GM12874 (cell line): ENCODE data around the gene PLCB2.

Experiments used
- TF ChIP-seq, protein P1 (sequence below): IDR thresholded peaks from 2 replicates; pipeline ENCODE4 v1.5.1; 2011; ENCODE audit warnings: low read depth, mild to moderate bottlenecking, control low read depth, low read length, moderate library complexity; ENCODE audit not compliant: insufficient read depth

The PLCB2 gene

DNA sequence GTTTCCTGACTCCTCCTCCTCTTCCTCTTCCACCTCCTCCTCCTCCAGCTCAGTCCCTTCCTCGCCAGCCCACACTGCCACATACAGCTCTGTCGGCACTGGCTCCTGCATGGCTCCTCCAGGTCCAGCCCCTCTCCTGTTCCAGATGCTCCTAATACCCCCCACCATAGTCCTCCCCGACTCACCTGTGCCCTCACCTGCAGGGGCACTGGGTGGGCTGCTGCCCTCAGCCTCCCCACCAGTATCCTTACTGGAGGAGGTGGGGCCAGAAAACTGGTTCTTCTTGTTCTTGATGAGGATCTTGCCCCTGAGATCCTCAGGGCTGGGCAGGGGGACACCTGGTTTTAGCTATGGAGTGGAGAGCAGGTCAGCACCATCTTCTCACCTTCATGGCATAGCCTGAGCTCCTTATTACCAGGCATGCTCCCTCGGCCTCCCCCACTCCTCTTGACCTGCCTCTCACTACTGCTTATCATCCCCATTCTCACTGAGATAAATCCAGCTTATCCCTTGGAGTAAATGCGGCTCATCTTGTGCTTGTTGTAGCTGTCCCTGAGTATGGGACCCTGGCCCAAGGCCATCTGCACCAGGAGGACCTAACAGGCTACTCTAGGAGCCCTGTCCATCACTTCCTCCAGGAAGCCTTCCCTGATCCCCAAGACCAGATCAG is 11.0 kb downstream of the PLCB2 start:
- TF ChIP-seq, protein P1, sequence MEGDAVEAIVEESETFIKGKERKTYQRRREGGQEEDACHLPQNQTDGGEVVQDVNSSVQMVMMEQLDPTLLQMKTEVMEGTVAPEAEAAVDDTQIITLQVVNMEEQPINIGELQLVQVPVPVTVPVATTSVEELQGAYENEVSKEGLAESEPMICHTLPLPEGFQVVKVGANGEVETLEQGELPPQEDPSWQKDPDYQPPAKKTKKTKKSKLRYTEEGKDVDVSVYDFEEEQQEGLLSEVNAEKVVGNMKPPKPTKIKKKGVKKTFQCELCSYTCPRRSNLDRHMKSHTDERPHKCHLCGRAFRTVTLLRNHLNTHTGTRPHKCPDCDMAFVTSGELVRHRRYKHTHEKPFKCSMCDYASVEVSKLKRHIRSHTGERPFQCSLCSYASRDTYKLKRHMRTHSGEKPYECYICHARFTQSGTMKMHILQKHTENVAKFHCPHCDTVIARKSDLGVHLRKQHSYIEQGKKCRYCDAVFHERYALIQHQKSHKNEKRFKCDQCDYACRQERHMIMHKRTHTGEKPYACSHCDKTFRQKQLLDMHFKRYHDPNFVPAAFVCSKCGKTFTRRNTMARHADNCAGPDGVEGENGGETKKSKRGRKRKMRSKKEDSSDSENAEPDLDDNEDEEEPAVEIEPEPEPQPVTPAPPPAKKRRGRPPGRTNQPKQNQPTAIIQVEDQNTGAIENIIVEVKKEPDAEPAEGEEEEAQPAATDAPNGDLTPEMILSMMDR = no peak

DNA sequence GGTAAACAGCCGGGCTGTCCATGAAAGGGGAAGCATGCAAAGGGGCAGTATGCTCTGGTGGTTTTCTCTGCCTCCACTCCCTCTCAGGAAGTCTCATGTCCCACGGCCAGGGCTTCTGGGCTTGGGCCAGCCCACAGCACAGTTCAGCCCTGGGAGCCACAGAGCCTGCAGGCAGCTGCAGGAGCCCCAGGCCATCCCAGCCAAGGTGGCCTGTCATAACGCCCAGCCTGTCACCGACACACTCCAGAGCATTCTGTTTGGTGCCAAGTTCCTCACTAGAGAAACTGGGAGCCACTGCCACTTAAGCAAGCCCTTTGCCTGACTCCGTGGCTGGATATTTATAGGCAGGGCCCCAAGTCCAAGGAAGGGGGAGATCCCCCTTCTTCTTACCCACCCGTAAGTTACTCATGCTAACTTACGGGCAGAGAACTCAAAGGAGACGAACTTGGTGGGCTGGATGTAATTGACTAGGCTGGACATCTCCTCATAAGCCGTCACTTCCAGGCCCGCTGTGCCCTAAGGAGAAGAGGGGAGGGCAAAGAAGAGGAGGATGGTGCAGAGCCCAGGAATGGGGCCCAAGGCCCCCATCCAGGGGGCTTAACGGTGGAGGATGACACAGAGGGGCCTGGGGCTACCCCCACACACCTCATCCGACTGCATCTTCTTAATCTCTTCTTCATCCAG is 11.7 kb downstream of the PLCB2 start:
- TF ChIP-seq, protein P1 = no peak

DNA sequence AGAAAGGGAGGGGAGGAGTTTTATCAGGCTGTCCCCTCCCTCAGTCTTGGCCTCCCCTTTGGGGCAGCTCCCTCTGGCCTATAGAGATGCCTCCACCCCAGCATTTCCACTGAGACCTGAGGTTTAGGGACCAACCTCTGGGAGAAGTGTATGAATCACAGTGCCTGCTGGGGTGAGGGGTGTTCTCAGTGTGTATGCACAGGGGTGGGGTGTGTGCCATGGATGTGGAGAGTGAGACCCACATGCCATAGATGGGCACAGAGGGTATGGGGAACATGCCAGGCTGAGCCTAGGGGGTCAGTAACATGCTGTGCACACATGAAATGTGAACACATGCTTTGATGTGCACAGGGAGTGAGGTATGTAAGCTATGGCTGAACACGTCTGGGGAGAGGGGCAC is 12.4 kb downstream of the PLCB2 start:
- TF ChIP-seq, protein P1 = no peak

DNA sequence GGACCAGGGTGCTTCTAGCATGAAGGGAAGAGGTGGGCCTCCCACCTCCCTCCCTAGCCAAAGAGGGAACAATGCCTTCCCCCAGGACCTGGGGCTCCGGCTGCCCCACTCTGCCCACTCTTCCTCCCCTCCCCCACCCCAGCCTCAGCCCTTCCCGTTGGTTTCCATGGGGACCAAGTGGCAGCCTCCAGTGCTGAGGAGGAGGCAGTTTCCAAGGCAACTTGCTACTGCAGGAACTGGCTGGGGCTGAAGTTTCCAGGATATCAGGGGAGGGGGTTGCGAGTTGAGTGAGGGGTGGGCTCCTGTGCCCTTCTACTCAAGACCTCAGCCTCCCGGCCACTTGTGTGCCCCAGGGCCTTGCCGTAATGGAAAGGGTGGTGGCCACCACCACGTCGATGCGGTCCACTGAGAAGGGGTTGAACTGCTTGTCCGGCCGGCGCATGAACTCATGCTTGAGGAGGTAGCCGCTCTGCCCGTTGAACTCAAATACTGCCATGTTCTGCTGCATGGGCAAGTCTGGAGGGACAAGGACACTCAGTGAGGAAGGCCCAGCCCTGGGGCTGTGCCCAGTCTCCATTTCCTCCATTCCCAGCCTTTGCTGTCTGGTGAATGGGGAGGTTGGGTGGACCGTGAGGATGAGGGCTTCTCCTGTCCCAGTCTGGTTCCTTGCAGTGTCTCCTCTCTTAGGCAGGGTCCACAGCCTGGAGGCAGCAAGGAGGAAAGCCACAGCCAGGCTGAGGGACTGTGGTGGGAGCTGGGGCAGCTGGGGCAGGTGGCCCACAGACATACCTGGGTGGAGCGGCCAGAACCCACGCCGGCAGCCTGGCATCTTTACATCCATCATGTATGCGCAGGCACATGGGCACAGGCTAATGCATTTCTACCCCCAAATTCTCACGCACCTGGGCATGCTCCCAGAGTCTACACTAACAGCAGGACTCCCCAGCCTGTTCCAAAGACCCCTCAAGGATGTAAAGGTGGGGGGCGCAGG is 13.5 kb downstream of the PLCB2 start:
- TF ChIP-seq, protein P1 = no peak

DNA sequence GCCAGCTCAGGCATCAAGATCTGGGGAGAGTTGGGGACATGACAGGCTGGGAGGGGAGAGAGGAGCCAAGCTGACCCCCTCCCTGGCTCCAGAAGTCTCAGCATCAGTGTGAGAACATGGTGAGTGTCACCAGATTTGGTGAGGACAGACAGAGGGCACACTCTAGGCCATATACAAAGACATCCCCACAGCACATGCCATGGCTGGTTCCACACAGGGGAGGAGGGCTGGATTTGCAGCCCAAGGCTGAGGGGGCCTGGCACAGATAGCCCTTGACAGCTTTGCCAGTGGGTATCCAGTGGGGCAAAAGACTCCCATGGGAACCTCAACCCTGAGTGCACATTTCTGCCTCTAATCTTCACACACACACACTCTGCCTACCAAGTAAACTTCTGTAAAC is 14.7 kb downstream of the PLCB2 start:
- TF ChIP-seq, protein P1 = no peak

DNA sequence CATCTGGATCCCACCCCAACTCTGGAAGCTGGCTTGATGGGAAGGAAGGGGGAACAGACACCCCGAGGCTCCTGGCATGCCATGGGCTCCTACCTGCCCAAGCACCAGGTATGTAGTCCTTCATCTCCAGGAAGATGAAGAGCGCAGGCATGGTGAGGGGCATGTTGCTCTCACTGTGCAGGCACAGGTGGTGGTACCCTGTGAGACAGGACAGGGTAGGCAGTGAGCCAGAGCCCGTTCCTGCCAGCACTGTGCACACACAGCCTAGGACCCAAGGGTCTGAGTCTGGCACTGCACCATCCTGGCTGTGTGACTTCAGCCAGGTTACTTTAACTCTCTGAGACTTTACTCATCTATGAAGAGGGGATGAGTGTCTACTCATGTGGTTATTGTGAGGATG is 15.5 kb downstream of the PLCB2 start:
- TF ChIP-seq, protein P1 = no peak
